ACC112 (cell line): ENCODE measurements around the gene POLR1H.
"Not testable (repeated sequence)": the region's sequence is repeated elsewhere in the genome, so short reads cannot be mapped to it uniquely, and the experiment has no call there.

Experiments
- H2AFZ ChIP-seq: fragments of 200-600 bp; sonication (generic); one replicate; pipeline ENCODE4 v1.6.0; 2017; ENCODE audit warnings: antibody characterized with exemption, low read length; ENCODE audit not compliant: unreplicated experiment
- H3K27ac ChIP-seq: fragments of 200-600 bp; sonication (generic); 2 replicates; pipeline ENCODE4 v1.5.1; 2014; ENCODE audit warnings: low read depth, mild to moderate bottlenecking, antibody characterized with exemption, low read length, moderate library complexity
- H3K27me3 ChIP-seq: fragments of 200-600 bp; sonication (generic); 2 replicates; pipeline ENCODE4 v1.6.1; 2014; ENCODE audit warnings: mild to moderate bottlenecking, antibody characterized with exemption, low read length, moderate library complexity, mixed read lengths; ENCODE audit not compliant: insufficient read depth
- H3K36me3 ChIP-seq: fragments of 200-600 bp; sonication (generic); 2 replicates; pipeline ENCODE4 v1.6.1; 2016; ENCODE audit warnings: mild to moderate bottlenecking, antibody characterized with exemption, low read length, moderate library complexity, mixed read lengths; ENCODE audit not compliant: insufficient read depth
- H3K4me1 ChIP-seq: fragments of 200-600 bp; sonication (generic); one replicate; pipeline ENCODE4 v1.6.1; 2016; ENCODE audit warnings: low read length, mixed read lengths; ENCODE audit not compliant: insufficient read depth, unreplicated experiment, control insufficient read depth
- H3K4me3 ChIP-seq: fragments of 200-600 bp; sonication (generic); 2 replicates; pipeline ENCODE4 v1.5.1; 2014; ENCODE audit warnings: mild to moderate bottlenecking, low read depth, low read length
- H3K79me2 ChIP-seq: fragments of 200-600 bp; sonication (generic); one replicate; pipeline ENCODE4 v1.6.0; 2016; ENCODE audit warnings: low read length; ENCODE audit not compliant: control insufficient read depth, unreplicated experiment, insufficient read depth

The POLR1H gene

GRCh38 chr6:30061092-30061857, at the start of gene POLR1H:
Gene POLR1H, plus strand, starts transcription at chr6:30061265. Its CDS starts 260 bp downstream, at chr6:30061525.
- H3K79me2 ChIP-seq, result peaks cover 26% of the 10 kb centered on the region
- peaks cover 20% of the 10 kb centered on the region for H3K4me1 ChIP-seq
- no peaks in the 10 kb centered on the region for H3K27me3 ChIP-seq
- H2AFZ ChIP-seq, result peak within 1 kb of the TSS; percentile 93
- H3K27ac ChIP-seq, result peak within 1 kb of the TSS; percentile 59
- peak within 1 kb of the TSS; percentile 79 for H3K4me3 ChIP-seq
- no peaks in the 10 kb centered on the region for H3K36me3 ChIP-seq

- H2AFZ ChIP-seq, result no peak overlapping the region
- no peak overlapping the region for H3K27ac ChIP-seq
- no peaks in the 10 kb centered on the region for H3K4me1 ChIP-seq
- no peaks in the 10 kb centered on the region for H3K79me2 ChIP-seq
- H3K4me3 ChIP-seq, result no peak overlapping the region
- H3K36me3 ChIP-seq, result no peaks in the 10 kb centered on the region
- H3K27me3 ChIP-seq, result peaks cover 5% of the 10 kb centered on the region
These were observed 47.7 kb upstream of the POLR1H start for GRCh38 chr6:30013291-30013922.

- no peaks in the 10 kb centered on the region for H3K4me1 ChIP-seq
- H3K27ac ChIP-seq, result no peak overlapping the region
- H3K36me3 ChIP-seq, result no peaks in the 10 kb centered on the region
- H3K4me3 ChIP-seq, result no peak overlapping the region
- no peak overlapping the region for H2AFZ ChIP-seq
- no peaks in the 10 kb centered on the region for H3K27me3 ChIP-seq
- H3K79me2 ChIP-seq, result no peaks in the 10 kb centered on the region
These were observed 41.2 kb upstream of the POLR1H start for GRCh38 chr6:30019819-30020218.

GRCh38 chr6:30020626-30021025, 40.4 kb upstream of the POLR1H start:
- Histone ChIP-seq H3K79me2 (no peaks in the 10 kb centered on the region), H3K36me3 (no peaks in the 10 kb centered on the region), H3K4me3 (no peak overlapping the region), H2AFZ (no peak overlapping the region), H3K27ac (no peak overlapping the region), H3K27me3 (no peaks in the 10 kb centered on the region), H3K4me1 (no peaks in the 10 kb centered on the region)

- no peaks in the 10 kb centered on the region for H3K27me3 ChIP-seq
- no peak overlapping the region for H3K27ac ChIP-seq
- H3K4me1 ChIP-seq, result no peaks in the 10 kb centered on the region
- H2AFZ ChIP-seq, result no peak overlapping the region
- no peaks in the 10 kb centered on the region for H3K79me2 ChIP-seq
- H3K36me3 ChIP-seq, result no peaks in the 10 kb centered on the region
- no peak overlapping the region for H3K4me3 ChIP-seq
These were observed 38.9 kb upstream of the POLR1H start for GRCh38 chr6:30022189-30022588.

- not testable (repeated sequence) for H3K79me2 ChIP-seq, H3K36me3 ChIP-seq, H2AFZ ChIP-seq, H3K27me3 ChIP-seq, H3K4me1 ChIP-seq, H3K4me3 ChIP-seq, H3K27ac ChIP-seq
These were observed 38.4 kb upstream of the POLR1H start for GRCh38 chr6:30022712-30023111.

- Histone ChIP-seq H2AFZ (no peak overlapping the region), H3K27ac (no peak overlapping the region), H3K36me3 (no peaks in the 10 kb centered on the region), H3K4me3 (no peak overlapping the region), H3K27me3 (no peaks in the 10 kb centered on the region), H3K79me2 (no peaks in the 10 kb centered on the region), H3K4me1 (no peaks in the 10 kb centered on the region)
These were observed 35.9 kb upstream of the POLR1H start for GRCh38 chr6:30025186-30025585.

GRCh38 chr6:30029588-30029987, 31.5 kb upstream of the POLR1H start:
- Histone ChIP-seq H3K36me3 (no peaks in the 10 kb centered on the region), H2AFZ (no peak overlapping the region), H3K27me3 (no peaks in the 10 kb centered on the region), H3K4me1 (no peaks in the 10 kb centered on the region), H3K4me3 (no peak overlapping the region), H3K79me2 (no peaks in the 10 kb centered on the region), H3K27ac (no peak overlapping the region)

GRCh38 chr6:30031381-30031780, 29.7 kb upstream of the POLR1H start:
- no peaks in the 10 kb centered on the region for H3K36me3 ChIP-seq
- no peak overlapping the region for H3K27ac ChIP-seq

GRCh38 chr6:30033440-30033839, 27.6 kb upstream of the POLR1H start:
- H3K36me3 ChIP-seq, H3K27me3 ChIP-seq, H3K4me1 ChIP-seq, H2AFZ ChIP-seq, H3K4me3 ChIP-seq, H3K79me2 ChIP-seq: not testable (repeated sequence)
- H3K27ac ChIP-seq, result 0 out of 2 replicates have a peak overlapping the region, but pooled peaks have one; percentile 2

More at GRCh38 chr6:30031381-30031780, 29.7 kb upstream of the POLR1H start:
- no peaks in the 10 kb centered on the region for H3K79me2 ChIP-seq
- no peaks in the 10 kb centered on the region for H3K4me1 ChIP-seq
- no peak overlapping the region for H2AFZ ChIP-seq
- no peak overlapping the region for H3K4me3 ChIP-seq
- H3K27me3 ChIP-seq, result no peaks in the 10 kb centered on the region

- Histone ChIP-seq H3K79me2 (no peaks in the 10 kb centered on the region), H3K4me1 (no peaks in the 10 kb centered on the region), H3K4me3 (no peak overlapping the region), H3K27me3 (no peaks in the 10 kb centered on the region), H2AFZ (no peak overlapping the region), H3K27ac (no peak overlapping the region), H3K36me3 (no peaks in the 10 kb centered on the region)
These were observed 25.3 kb upstream of the POLR1H start for GRCh38 chr6:30035784-30036183.
